ENCODE results near the gene OGFRL1.

The OGFRL1 gene

GRCh38 chr6:71334768-71335167 lies 46.2 kb downstream of the OGFRL1 start:
- DNase-seq (ENCODE audit: low read depth): no peak

DNA sequence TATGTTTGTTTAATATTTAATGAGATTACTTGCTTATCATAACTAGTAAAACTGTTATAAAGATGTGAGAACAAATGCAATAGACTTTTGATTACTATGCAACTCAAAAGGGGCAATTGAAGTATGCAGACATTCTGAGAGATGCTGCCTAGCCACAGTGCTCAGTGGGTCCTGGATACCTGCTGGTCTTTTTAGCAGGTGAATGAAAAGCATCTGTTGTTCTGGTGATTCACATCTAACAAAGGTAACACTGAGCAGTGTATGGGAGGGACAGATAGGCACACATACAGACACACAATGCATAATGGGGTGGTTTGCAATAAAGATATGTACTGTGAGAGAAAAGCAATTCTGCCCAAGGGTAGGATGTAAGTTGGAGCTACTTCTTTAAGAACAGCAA lies 46.9 kb downstream of the OGFRL1 start:
- DNase-seq (ENCODE audit: low read depth): no peak

DNA sequence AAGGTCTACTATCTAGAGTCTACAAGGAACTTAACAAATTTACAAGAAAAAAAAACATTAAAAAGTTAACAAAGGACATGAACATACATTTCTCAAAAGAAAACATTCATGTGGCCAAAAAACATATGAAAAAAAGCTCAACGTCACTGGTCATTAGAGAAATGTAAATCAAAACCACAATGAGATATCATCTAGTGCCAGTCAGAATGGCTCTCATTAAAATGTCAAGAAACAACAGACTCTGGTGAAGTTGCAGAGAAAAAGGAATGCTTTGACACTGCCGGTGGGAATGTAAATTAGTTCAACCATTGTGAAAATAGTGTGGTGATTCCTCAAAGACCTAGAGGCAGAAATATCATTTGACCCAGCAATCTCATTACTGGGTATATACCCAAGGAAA lies 48.3 kb downstream of the OGFRL1 start:
- no peak for DNase-seq (ENCODE audit: low read depth)

DNA sequence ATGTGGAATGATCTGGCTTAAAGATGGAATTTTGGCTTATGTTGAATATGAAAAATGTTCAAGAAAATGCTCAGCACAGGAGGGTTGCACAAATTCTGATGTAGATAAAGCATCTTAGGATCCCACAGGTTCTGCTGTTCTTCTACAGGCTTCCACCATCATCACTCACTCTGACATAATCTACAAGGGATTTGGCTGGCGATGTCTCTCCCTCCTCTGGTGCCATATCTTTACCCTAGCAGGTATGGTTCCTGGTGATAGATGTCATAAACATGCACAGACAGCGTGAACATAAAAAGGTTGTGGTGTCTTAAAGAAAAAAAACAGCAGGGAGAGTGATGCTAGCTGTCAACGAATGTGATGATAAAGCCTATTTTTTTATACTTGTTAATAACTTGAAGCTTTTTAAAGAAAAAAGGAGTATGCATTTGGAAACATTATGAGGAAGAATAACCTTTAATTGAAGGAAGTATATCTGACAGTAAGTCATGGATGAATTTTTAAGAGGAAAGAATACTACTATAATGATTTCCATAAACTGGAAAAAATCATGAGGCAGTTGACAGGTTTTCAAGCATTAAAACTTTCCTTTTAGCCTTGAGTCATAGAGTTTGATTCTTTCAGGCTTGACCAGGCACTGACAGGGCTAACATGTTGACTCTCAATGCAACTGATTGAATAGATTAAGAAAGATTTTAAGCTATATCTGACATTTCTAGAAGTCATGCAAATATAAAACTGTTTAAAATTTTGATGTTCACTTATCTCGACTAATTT lies 50.1 kb downstream of the OGFRL1 start:
- DNase-seq (ENCODE audit: low read depth): no peak

DNA sequence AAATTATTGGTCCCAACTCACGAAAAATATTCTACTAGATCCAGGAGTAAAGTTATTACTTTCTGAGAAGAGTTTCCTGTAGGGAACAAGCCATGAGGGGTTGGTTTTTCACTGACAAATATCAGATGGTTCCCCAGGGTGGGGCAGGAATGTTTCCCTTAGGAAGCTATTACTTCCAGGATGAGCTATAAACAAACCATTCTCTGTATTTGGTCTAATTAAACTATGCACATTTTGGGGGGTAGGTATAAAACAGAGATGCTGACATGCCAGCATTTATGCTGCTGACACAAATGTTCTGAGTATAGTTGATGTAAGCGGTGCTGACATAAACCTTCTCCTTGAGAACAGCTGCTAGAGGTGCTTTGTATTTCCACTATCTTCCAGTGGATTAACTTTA lies 54.2 kb downstream of the OGFRL1 start:
- no peak for DNase-seq (ENCODE audit: low read depth)

DNA sequence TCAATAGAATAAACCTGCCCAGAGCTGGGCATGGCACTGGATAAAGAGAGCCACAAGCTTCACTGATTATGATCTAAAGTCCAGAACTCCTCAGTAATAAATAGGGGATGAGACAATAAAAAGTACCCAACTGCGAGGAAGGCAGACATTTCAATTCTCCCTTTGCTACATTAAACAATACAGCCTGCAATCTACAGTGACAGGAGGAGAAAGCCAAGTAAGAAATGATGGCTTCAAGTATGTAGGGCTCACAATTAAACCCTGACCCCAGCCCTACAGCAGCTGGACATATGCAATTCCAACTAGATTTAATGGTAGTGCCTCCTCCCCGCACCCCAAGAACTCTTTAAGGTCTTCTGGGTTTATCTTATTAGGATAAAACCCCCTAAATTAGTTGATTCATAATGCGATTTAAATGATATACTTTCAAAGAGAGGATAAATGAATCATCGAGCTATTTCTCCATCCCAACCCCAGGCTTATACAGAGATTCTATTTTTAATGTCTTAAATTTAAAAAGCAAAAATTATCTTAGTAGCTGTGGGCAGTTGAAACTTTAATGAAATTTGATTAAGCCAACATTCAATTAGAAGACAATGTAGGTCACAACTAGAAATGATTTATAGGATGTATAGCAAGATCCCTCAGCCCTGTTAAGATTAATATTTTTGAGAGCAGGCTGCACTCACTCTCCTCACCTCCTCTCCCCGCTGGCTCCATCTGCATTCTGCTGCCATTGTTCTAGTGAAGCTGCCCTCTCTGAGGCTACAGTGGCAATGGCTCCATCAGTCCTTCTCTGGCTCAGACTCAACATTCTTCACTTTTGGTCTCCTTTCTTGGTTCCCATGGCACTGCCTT lies 57.1 kb downstream of the OGFRL1 start:
- no peak for DNase-seq (ENCODE audit: low read depth)

- no peak for DNase-seq (ENCODE audit: low read depth)
Measured at GRCh38 chr6:71346334-71346694, 57.7 kb downstream of the OGFRL1 start.

GRCh38 chr6:71347119-71347518 lies 58.5 kb downstream of the OGFRL1 start:
- DNase-seq (ENCODE audit: low read depth): no peak

DNA sequence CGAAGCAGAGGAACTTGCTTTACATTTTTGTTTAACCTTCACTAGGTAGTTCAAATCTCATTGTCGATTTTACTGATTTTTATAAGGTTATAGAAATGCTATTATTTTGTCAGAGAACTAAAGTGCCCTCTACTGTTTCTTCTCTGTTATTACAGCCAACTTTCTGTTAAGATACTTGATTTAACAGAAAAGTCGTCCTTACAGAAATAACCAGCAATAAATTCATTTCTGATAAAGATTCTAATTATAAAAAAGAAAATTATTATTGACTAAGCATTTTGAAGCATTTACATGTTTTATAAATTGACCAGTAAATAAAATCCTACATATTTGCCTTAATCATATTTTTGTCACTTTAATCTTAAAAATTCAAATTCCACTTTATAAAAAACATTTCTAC lies 60.8 kb downstream of the OGFRL1 start:
- no peak for DNase-seq (ENCODE audit: low read depth)

- DNase-seq (ENCODE audit: low read depth): no peak
Measured at GRCh38 chr6:71349976-71350615, 61.5 kb downstream of the OGFRL1 start.

- DNase-seq (ENCODE audit: low read depth): no peak
Measured at GRCh38 chr6:71351190-71351589, 62.6 kb downstream of the OGFRL1 start.

Data from stimulated activated CD8-positive, alpha-beta memory T cell treated with anti-CD3 and anti-CD28 coated beads, Interleukin-7, amount 100 ng/mL, for 24 hours (primary cell).